Endodermal cell (in vitro differentiated cells): ENCODE measurements around the gene DGKG. TPM values are rescaled to one million over a fixed set of nuclear protein-coding genes. Genes with fewer than 3 reads are reported as not detected.

Experiments used
- DNase-seq: peaks from one replicate; pipeline ENCODE4 v3.0.0-alpha.2; 2017
- H3K27ac ChIP-seq: 2 replicates; pipeline ENCODE4 v1.5.1; 2013; ENCODE audit warnings: mild to moderate bottlenecking, low read depth, low read length, moderate library complexity
- H3K27me3 ChIP-seq: 2 replicates; pipeline ENCODE4 v1.6.1; 2013; ENCODE audit warnings: mild to moderate bottlenecking, low read length, moderate library complexity; ENCODE audit not compliant: insufficient read depth, control insufficient read depth, poor library complexity, severe bottlenecking
- H3K36me3 ChIP-seq: 2 replicates; pipeline ENCODE4 v1.7.0; 2013; ENCODE audit warnings: mild to moderate bottlenecking, low read length, moderate library complexity; ENCODE audit not compliant: control insufficient read depth, insufficient read depth
- H3K4me1 ChIP-seq: one replicate; pipeline ENCODE4 v1.7.0; 2013; ENCODE audit warnings: low read length; ENCODE audit not compliant: control insufficient read depth, insufficient read depth
- H3K4me3 ChIP-seq: 2 replicates; pipeline ENCODE4 v1.5.1; 2013; ENCODE audit warnings: mild to moderate bottlenecking, low read length, moderate library complexity
- H3K9ac ChIP-seq: 2 replicates; pipeline ENCODE4 v1.6.1; 2013; ENCODE audit warnings: mild to moderate bottlenecking, low read length, moderate library complexity; ENCODE audit not compliant: poor library complexity, severe bottlenecking; ENCODE audit errors: extremely low read depth
- H3K9me3 ChIP-seq: 2 replicates; pipeline ENCODE4 v1.6.1; 2013; ENCODE audit warnings: mild to moderate bottlenecking, low read length, moderate library complexity; ENCODE audit not compliant: control insufficient read depth
- H3K27ac Mint-ChIP-seq: 2 replicates; pipeline ENCODE4 v1.8.0; 2020; ENCODE audit warnings: mixed read lengths
- H3K27me3 Mint-ChIP-seq: 2 replicates; pipeline ENCODE4 v1.8.0; 2021; ENCODE audit warnings: mild to moderate bottlenecking, mixed read lengths; ENCODE audit not compliant: insufficient read depth
- H3K36me3 Mint-ChIP-seq: 2 replicates; pipeline ENCODE4 v1.8.0; 2020; ENCODE audit warnings: low read depth, mixed read lengths
- H3K4me1 Mint-ChIP-seq: 2 replicates; pipeline ENCODE4 v1.8.0; 2020; ENCODE audit warnings: mixed read lengths
- H3K4me3 Mint-ChIP-seq: 2 replicates; pipeline ENCODE4 v1.8.0; 2020; ENCODE audit warnings: mild to moderate bottlenecking, moderate library complexity, mixed read lengths
- H3K9me3 Mint-ChIP-seq: 2 replicates; pipeline ENCODE4 v1.8.0; 2020; ENCODE audit warnings: mild to moderate bottlenecking, mixed read lengths
- WGBS, 2 experiments: methylation state at CpG; one replicate each; pipeline versions ENCODE4 v1.1.5 to v1.1.7; 2013; ENCODE audit warnings: missing lambda C conversion rate in 2 of 2, mixed read lengths in 1 of 2; ENCODE audit not compliant: insufficient coverage in 1 of 2, insufficient read length in 1 of 2; 5-methylcytosine and 5-hydroxymethylcytosine counted together
- total RNA-seq, 2 donors: library from RNA; stranded (reverse); fragmentation: NEBNext Ultra II Directional in 1 of 2; extraction: Animal tissue kit (Norgen Biotek cat#: 25700) in 1 of 2; gene quantifications; 2 replicates in 1 of 2; 3 replicates in 1 of 2; pipeline ENCODE4 v1.2.1, GENCODE V29; 2021
- TF ChIP-seq, protein P1 (sequence below): fragments of 200-600 bp; sonication (generic); conservative IDR thresholded peaks from 2 replicates; pipeline ENCODE4 v1.5.0; 2021; ENCODE audit warnings: antibody characterized with exemption, mild to moderate bottlenecking

The DGKG gene
- total RNA-seq, 2 donors from 2014 or later: 0.86 to 1.8 TPM

DNA sequence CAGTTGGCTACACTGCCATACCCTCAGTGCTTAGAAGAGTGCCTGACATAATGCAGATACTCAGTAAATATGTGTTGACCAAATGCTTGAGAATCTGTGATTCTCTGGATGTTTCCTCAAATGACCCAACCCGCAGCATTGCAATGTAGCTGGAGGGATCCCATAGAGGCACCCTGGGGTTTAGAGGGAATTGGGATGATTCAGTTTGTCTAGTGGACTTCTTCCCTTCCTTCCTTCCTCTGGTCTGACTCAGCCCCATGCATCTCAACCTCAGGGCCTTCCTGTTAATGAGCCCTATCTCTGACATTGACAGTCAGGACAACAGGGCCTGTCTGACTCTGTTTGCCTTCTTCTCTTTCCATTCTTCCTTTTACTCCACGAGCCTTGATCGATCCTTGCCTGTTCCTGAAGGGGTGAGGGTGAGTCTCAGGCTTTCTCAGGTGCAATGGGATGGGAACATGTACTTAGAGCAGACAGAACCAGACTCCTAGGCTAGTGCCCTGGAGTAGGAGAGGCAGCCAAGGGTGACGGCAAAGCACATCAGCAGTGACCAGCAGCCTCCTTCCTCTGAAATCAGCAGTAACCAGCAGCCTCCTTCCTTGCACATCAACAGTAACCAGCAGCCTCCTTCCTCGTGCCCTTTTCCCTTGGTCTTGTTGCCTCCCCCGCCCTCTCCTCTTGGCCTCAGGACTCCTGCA lies 78.2 kb downstream of the DGKG start:
- Mint-ChIP-seq H3K4me3 (no peak overlapping the region), H3K4me1 (no peaks in the 10 kb centered on the region), H3K36me3 (no peaks in the 10 kb centered on the region), H3K27me3 (peaks cover 4% of the 10 kb centered on the region), H3K27ac (peak overlapping the region; percentile 16), H3K9me3 (no peaks in the 10 kb centered on the region)
- peaks cover 5% of the 10 kb centered on the region for H3K27me3 ChIP-seq
- no peak overlapping the region for H3K4me3 ChIP-seq
- no peak overlapping the region for H3K27ac ChIP-seq
- TF ChIP-seq, protein P1, sequence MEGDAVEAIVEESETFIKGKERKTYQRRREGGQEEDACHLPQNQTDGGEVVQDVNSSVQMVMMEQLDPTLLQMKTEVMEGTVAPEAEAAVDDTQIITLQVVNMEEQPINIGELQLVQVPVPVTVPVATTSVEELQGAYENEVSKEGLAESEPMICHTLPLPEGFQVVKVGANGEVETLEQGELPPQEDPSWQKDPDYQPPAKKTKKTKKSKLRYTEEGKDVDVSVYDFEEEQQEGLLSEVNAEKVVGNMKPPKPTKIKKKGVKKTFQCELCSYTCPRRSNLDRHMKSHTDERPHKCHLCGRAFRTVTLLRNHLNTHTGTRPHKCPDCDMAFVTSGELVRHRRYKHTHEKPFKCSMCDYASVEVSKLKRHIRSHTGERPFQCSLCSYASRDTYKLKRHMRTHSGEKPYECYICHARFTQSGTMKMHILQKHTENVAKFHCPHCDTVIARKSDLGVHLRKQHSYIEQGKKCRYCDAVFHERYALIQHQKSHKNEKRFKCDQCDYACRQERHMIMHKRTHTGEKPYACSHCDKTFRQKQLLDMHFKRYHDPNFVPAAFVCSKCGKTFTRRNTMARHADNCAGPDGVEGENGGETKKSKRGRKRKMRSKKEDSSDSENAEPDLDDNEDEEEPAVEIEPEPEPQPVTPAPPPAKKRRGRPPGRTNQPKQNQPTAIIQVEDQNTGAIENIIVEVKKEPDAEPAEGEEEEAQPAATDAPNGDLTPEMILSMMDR: no peak
- no peak for DNase-seq
- no peaks in the 10 kb centered on the region for H3K9me3 ChIP-seq
- H3K9ac ChIP-seq: no peak overlapping the region
- H3K36me3 ChIP-seq: no peaks in the 10 kb centered on the region
- no peaks in the 10 kb centered on the region for H3K4me1 ChIP-seq
- WGBS, 2 experiments: 94 to 100% methylated on average over 2 to 6 of the region's 6 CpGs

DNA sequence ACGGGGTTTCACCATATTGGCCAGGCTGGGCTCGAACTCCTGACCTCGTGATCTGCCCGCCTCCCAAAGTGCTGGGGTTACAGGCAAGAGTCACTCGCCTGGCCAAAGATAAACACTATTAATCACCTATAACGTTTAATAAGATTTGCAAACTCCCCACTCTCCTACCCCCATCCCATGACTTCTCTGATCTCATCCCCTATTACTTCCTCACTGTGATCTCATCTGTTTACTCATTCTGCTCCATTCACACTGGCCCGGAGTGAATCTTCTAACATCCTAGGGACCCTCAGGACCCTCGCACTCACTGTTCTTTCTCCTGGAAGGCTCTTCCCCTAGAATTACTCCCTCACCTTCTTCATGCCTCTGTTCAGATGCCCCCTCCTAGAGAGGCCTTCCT lies 78.9 kb downstream of the DGKG start:
- no peaks in the 10 kb centered on the region for H3K4me1 Mint-ChIP-seq
- H3K9ac ChIP-seq: no peak overlapping the region
- no peaks in the 10 kb centered on the region for H3K9me3 Mint-ChIP-seq
- H3K36me3 Mint-ChIP-seq: no peaks in the 10 kb centered on the region
- H3K36me3 ChIP-seq: no peaks in the 10 kb centered on the region
- peaks cover 5% of the 10 kb centered on the region for H3K27me3 ChIP-seq
- no peaks in the 10 kb centered on the region for H3K4me1 ChIP-seq
- WGBS, 2 experiments: 91 to 93% methylated on average over 7 to 8 of the region's 8 CpGs
- peaks cover 4% of the 10 kb centered on the region for H3K27me3 Mint-ChIP-seq
- no peaks in the 10 kb centered on the region for H3K9me3 ChIP-seq
- H3K4me3 Mint-ChIP-seq: no peak overlapping the region
- H3K27ac ChIP-seq: no peak overlapping the region
- TF ChIP-seq, protein P1: no peak
- no peak overlapping the region for H3K4me3 ChIP-seq
- no peak for DNase-seq
- no peak overlapping the region for H3K27ac Mint-ChIP-seq

DNA sequence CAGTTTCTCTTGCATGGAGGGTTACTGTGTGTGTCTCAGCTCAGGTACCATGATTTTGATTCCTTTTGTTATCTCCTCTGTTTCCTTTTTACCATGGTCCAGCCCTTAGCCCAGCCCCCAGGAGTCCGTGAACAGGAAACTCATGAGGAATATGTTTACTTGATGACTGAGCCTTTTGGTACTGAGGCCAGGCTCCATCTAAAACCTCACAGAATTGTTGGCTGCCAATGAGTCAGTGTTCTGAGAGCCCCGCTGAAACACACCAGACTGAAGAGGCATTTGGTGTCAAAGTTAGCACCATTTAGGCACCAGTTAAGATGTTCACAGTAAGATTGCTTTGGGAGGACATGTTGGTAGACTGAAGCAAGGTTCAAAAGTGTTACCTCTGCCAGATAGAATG lies 80.9 kb downstream of the DGKG start:
- H3K27ac ChIP-seq: no peak overlapping the region
- H3K27me3 Mint-ChIP-seq: peaks cover 5% of the 10 kb centered on the region
- H3K9me3 Mint-ChIP-seq: no peaks in the 10 kb centered on the region
- no peaks in the 10 kb centered on the region for H3K36me3 Mint-ChIP-seq
- no peak for DNase-seq
- H3K27ac Mint-ChIP-seq: no peak overlapping the region
- H3K4me1 ChIP-seq: no peaks in the 10 kb centered on the region
- WGBS, 2 experiments: 80 to 89% methylated on average over 1 to 2 of the region's 2 CpGs
- no peak overlapping the region for H3K4me3 ChIP-seq
- no peaks in the 10 kb centered on the region for H3K9me3 ChIP-seq
- no peaks in the 10 kb centered on the region for H3K36me3 ChIP-seq
- no peaks in the 10 kb centered on the region for H3K4me1 Mint-ChIP-seq
- TF ChIP-seq, protein P1: no peak
- H3K9ac ChIP-seq: no peak overlapping the region
- peaks cover 5% of the 10 kb centered on the region for H3K27me3 ChIP-seq
- H3K4me3 Mint-ChIP-seq: no peak overlapping the region
